Vagina (tissue), 1 donor: ENCODE measurements around the gene CDK7. TPM values are rescaled to one million over a fixed set of nuclear protein-coding genes. Genes with fewer than 3 reads are reported as not detected.

Experiments
- total RNA-seq: library from RNA; depleted of rRNA; stranded (reverse); fragments of >200 nt; gene quantifications from one replicate; pipeline ENCODE4 v1.2.3, GENCODE V29; 2016

Gene CDK7
- total RNA-seq, 1 donor from 2014 or later: 10.6 TPM

Other genes with a start within 250 kb of the CDK7 start
- 62.6 TPM for gene SLC30A5, start 140.9 kb upstream of the CDK7 start, total RNA-seq
- gene CCNB1, start 67.7 kb upstream of the CDK7 start, total RNA-seq: 14.0 TPM
- gene CENPH, start 45.3 kb upstream of the CDK7 start, total RNA-seq: 3.9 TPM
- 2.9 TPM for gene CCDC125, start 97.9 kb downstream of the CDK7 start, total RNA-seq
- 17.4 TPM for gene AK6, start 134.6 kb downstream of the CDK7 start, total RNA-seq
- 35.8 TPM for gene TAF9, start 134.6 kb downstream of the CDK7 start, total RNA-seq
- gene RAD17, start 134.9 kb downstream of the CDK7 start, total RNA-seq: 17.2 TPM
- 6.4 TPM for gene MARVELD2, start 180.2 kb downstream of the CDK7 start, total RNA-seq